HG03469 (cell line): ENCODE measurements around the gene C19orf53.
A peak's percentile ranks its signal among the peaks of the same experiment; 100 is the strongest.

Source experiments
- ATAC-seq: cut with Tn5 transposase; IDR thresholded peaks from one replicate; pipeline ENCODE4 v1.9.1; 2021; ENCODE audit warnings: mild to moderate bottlenecking, moderate library complexity, moderate number of reproducible peaks; ENCODE audit not compliant: unreplicated experiment

The C19orf53 gene

GRCh38 chr19:13795595-13796300 is 21.5 kb downstream of the C19orf53 start:
- peak; percentile 17 for ATAC-seq

GRCh38 chr19:13796301-13797057 is 22.2 kb downstream of the C19orf53 start:
- ATAC-seq, result no peak

GRCh38 chr19:13797058-13797440 is 22.8 kb downstream of the C19orf53 start:
- no peak for ATAC-seq

- no peak for ATAC-seq
Measured at GRCh38 chr19:13797870-13798269, 23.6 kb downstream of the C19orf53 start.

- ATAC-seq, result no peak
Measured at GRCh38 chr19:13799669-13800068, 25.4 kb downstream of the C19orf53 start.

- no peak for ATAC-seq
Measured at GRCh38 chr19:13803038-13803437, 28.8 kb downstream of the C19orf53 start.

GRCh38 chr19:13804830-13805683 is 30.8 kb downstream of the C19orf53 start:
- no peak for ATAC-seq

- ATAC-seq, result no peak
Measured at GRCh38 chr19:13806728-13807127, 32.5 kb downstream of the C19orf53 start.

GRCh38 chr19:13807421-13808021 is 33.3 kb downstream of the C19orf53 start:
- ATAC-seq, result no peak

- no peak for ATAC-seq
Measured at GRCh38 chr19:13808856-13809255, 34.6 kb downstream of the C19orf53 start.

GRCh38 chr19:13812544-13812943 is 38.3 kb downstream of the C19orf53 start:
- no peak for ATAC-seq

GRCh38 chr19:13813147-13813546 is 38.9 kb downstream of the C19orf53 start:
- no peak for ATAC-seq

GRCh38 chr19:13814550-13814949 is 40.3 kb downstream of the C19orf53 start:
- ATAC-seq, result no peak

GRCh38 chr19:13817018-13817614 is 42.9 kb downstream of the C19orf53 start:
- no peak for ATAC-seq

GRCh38 chr19:13817615-13818371 is 43.5 kb downstream of the C19orf53 start:
- no peak for ATAC-seq

- no peak for ATAC-seq
Measured at GRCh38 chr19:13819238-13819637, 45.0 kb downstream of the C19orf53 start.

GRCh38 chr19:13821292-13821691 is 47.0 kb downstream of the C19orf53 start:
- no peak for ATAC-seq

GRCh38 chr19:13823256-13823655 is 49.0 kb downstream of the C19orf53 start:
- ATAC-seq, result no peak

GRCh38 chr19:13823901-13824300 is 49.6 kb downstream of the C19orf53 start:
- ATAC-seq, result no peak

GRCh38 chr19:13824703-13825102 is 50.4 kb downstream of the C19orf53 start:
- no peak for ATAC-seq
